NCI-H82 (cell line): ENCODE data around the gene MACROD1.
"Not testable (repeated sequence)": the region's sequence is repeated elsewhere in the genome, so short reads cannot be mapped to it uniquely, and the experiment has no call there.

ENCODE experiments used
- DNase-seq: peaks from one replicate; lab custom pipeline; 2025; lab: John Stamatoyannopoulos, UW

Gene MACROD1

DNA sequence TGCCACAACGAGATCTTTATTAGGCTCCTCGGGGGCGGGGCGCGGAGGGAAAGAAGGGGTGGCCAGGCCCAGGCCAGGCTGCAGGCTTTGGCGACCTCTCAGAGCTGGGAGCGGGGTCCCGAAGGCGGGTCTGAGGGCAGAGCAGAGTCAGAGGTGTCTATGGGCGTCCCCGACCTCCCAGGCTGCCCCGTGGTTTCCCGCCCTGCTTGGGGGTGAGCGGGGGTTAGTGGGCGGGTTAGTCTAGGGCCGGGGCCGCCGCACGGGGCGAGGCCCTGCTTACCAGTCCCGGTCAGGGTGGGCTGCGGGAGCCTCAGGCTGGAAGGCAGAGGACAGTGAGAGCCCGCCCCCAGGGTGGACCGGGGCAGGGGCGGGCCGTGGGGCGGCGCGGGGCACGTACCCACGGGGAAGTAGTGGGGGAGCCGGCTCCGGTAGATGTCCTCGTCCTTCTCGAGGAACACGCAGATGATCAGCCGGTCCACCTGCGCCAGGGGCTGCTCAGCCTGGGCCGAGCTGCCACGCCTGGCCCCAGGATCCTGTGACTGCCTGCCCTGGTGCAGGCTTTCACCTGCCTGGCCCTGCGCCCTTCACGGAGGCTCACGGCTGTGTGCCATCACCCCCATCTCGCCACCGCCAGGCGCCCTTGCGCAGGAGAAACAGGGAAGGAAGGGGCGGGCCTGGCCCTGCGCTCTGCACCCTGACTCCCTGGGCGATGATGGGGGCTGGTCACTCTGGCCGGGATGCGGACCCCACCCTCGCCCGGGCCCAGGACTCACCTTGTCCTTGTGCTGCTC, 167.2 kb downstream of the MACROD1 start:
- no peak for DNase-seq

DNA sequence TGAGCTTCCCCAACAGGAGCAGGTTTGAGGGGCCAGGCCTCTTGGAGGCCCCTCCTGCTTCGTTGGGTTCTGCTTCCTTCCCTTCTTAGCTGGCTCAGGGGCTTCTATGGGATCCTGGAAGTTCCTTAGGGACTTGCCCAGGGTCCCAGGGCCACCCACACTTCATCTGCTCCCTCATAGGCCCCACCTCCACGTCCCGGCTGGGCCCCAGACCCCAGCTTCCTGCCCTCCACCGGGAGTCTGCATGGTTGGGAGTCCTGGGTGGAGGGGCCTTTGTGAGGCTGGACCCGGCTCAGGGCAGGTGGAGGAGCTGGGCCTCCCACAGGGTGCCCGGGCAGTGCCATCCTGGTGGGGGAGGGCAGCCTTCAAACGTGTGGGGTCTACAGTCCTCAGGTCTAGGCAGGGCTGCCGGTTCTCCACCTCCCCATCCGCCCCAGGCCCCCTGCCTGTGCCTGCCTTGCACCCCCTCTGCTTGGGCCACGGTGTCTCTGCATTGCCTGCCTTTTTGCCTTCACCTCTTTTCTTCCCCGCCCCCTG, 168.0 kb downstream of the MACROD1 start:
- no peak for DNase-seq

DNA sequence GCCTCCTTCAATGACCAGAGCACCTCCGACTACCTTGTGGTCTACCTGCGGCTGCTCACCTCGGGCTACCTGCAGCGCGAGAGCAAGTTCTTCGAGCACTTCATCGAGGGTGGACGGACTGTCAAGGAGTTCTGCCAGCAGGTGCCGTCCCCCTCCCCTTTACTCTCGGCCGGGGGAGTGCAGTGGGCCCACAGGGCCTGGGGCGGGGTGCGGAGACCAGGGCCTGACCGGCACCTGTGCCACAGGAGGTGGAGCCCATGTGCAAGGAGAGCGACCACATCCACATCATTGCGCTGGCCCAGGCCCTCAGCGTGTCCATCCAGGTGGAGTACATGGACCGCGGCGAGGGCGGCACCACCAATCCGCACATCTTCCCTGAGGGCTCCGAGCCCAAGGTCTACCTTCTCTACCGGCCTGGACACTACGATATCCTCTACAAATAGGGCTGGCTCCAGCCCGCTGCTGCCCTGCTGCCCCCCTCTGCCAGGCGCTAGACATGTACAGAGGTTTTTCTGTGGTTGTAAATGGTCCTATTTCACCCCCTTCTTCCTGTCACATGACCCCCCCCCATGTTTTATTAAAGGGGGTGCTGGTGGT, 168.7 kb downstream of the MACROD1 start:
- DNase-seq = no peak

DNA sequence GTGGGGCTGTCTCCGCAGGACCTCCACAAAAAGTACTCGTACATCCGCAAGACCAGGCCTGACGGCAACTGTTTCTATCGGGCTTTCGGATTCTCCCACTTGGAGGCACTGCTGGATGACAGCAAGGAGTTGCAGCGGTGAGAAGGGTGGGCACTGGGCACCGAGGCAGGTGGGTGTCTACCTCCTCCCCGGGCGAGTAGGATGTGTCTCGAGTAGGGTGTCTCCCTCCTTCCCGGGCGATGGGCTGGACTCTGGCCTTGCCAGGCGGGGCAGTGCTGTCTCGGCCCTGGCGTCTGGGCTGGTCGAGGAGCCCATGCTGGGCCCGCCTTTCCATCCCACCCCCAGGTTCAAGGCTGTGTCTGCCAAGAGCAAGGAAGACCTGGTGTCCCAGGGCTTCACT, 169.4 kb downstream of the MACROD1 start:
- DNase-seq = no peak

DNA sequence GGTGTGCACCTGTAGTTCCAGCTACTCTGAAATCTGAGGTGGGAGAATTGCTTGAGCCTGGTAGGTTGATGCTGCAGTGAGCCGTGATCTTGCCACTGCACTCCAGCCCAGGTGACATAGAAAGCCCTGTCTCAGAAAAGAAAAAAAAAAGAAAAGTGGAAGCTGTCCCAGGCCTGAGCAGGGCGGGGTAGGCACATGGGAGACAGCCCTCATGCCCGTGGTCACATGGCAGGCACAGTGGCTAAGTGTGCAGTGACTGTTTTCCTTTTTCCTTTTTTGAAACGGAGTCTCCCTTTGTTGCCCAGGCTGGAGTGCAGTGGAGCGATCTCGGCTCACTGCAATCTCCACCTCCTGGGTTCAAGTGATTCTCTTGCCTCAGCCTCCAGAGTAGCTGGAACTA, 171.9 kb downstream of the MACROD1 start:
- DNase-seq = no peak

DNA sequence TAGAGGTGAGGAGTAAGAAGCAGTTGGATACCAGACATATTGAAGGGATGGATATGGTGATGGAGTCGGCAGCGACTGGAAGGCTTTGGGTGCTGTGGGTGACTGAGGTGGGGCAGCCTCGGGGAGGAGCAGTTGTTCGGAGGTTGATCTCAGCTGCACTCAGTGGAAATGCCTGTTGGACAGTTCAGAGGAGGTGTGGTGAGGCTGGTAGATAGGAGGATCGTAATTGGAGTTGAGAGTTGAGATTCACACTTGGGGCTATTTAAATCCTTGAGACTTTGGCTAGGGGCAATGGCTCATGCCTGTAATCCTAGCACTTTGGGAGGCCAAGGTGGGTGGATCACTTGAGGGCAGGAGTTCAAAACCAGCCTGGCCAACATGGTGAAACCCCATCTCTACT, 172.8 kb downstream of the MACROD1 start:
- no peak for DNase-seq

DNA sequence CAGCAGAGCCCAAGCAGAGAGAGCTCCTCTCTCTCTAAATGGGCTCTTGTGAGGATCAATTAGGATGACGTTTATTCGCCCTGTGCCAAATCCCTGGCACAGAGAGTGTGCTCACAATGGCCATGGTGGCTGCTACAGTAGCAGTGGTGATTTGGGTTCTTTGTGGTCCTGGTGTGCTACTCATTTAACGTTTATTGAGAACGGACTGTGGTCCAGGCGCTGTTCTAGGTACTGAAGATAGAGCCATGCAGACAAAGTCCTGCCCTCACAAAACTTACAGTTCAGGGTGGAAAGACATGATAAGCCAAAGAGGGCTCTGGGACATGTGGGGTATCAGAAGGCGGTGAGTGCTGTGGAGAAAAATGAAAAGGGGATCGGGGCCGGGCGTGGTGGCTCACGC, 174.4 kb downstream of the MACROD1 start:
- no peak for DNase-seq

DNA sequence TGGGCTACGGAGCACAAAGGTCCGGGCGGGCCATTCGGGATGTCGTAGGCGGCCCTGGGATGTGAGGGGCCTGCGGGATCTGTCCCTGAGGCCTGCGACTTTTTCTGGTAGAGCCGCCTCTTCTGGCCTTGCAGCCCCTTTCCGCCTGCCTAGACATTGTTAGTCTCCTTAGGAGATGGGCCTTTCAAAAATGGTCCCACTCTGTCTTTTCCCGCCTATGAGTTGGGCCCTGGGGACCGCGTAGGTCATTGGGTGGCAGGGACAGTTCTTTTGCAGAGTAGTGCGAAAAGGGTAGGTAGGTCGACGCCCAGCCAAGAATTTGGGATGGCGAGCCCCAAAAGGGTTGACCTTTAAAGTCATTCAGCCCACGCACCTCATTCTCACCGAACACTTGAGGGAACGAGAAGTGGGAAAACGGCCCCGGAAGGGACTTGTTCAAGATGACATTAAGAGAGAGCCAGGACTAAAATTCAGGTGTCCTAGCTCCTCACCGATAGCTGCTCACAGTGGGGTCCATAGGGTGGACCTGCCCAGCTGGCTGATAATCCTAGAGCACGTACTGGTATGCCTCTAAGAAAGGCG, 178.9 kb downstream of the MACROD1 start:
- no peak for DNase-seq

DNA sequence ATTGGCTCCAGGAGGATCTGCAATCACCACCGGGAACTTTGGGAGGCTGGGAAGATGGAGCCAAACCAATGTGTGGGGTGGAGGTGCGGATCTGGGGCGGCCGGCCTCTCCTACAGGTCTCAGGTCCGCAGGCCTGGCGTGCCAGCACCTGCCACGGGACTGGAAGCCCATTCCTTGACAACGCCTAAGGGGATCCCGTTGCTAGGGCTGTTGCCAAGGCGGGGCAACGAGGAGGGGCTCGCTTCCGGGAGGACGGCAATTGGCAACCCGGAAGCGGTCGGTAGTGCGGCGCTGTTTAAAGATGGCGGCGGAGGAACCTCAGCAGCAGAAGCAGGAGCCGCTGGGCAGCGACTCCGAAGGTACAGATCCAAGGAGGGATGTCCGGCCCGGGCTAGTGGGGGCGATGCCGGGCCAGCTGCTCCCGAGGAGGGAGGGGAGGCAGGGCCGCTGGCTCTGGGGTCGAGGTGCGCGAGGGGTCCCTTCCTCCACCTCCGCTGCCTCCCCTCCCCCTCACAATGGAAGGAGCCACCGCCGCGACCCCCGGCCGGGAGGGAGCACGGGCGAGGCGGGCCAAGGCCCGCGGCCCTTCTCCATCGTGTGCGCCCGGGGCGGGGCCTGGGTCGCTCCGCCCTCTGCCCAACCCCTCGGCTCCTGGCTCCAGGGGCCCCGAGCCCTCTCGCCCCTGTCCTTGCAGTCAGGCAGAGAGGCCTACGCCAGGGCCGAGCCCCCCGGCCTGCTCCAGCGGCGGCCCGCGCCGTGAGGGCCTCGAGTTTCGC, 179.6 kb downstream of the MACROD1 start, which contains the start of gene OTUB1:
Gene OTUB1, plus strand, starts transcription at position 283 of the 776 bp plus-strand sequence. Its CDS starts 19 bp downstream, at position 302.
- peak; percentile 96 for DNase-seq

DNA sequence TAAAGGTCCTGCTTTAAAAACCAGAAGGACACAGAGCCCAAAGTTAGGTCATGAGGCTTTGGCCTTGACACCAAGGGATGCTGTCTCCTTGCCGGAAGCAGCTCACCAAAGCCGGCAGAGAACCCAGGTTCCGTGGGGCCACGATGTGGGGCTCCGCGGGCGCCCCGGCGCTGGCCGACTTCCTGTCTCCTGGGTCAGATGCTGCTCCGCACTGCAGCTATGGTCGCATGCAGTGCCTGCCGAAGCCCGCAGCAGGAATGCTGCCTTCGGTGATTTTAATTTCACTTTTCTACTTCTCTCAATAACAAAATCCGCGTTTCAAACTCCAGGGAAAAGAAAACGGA, 180.1 kb downstream of the MACROD1 start:
- DNase-seq = no peak

DNA sequence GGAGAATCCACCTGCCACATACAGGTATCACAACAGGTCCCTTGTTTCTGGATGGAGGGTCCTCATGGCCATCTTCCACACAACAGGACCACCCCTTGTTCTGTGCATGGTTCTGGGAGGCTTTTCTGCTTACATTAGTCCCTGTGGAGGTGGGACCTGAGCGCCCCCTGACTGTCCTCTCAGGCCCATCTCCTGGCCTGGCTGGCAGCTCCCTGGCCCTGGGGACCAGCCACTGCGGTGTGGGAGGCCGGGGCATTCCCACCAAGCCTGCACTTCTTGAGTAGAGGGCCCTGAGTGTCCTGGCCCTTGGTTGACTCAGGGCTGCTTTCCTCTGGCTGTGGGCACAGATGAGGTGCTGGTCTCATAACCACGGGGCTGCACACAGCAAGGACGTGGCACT, 186.5 kb downstream of the MACROD1 start:
- DNase-seq = no peak

DNA sequence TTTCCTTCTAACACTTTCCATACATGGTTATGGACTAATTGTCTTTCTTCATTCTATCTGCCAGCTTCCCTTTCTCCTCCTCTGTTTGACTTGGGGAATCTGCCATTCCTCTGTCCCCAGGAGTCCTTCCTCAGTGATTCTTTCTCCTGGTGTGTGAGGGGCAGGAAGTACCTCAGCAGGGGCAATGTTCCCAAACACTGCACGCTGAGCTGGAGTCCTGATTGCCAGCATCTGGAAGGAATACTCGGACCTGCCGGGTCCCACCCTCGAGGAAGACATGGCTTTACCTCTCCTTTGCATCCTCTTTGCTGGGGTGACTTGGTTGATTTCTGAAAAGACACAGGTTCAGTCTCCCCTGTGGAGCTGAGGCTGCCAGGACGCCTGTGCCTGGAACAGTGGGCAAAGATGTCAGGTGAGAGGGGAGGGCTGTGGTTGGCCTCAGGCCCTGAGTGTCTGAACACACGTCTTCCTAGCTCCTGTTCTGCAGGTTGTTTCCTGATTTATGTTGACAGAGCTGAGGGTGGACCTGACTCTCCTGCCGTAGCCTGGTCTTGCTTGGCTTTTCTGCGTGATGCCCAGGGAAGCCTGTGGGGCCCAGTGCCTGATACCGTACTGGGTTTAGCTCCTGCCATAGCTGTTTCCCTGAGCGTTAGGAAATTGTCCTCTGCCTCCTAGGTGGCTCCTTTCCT, 187.2 kb downstream of the MACROD1 start:
- no peak for DNase-seq

DNA sequence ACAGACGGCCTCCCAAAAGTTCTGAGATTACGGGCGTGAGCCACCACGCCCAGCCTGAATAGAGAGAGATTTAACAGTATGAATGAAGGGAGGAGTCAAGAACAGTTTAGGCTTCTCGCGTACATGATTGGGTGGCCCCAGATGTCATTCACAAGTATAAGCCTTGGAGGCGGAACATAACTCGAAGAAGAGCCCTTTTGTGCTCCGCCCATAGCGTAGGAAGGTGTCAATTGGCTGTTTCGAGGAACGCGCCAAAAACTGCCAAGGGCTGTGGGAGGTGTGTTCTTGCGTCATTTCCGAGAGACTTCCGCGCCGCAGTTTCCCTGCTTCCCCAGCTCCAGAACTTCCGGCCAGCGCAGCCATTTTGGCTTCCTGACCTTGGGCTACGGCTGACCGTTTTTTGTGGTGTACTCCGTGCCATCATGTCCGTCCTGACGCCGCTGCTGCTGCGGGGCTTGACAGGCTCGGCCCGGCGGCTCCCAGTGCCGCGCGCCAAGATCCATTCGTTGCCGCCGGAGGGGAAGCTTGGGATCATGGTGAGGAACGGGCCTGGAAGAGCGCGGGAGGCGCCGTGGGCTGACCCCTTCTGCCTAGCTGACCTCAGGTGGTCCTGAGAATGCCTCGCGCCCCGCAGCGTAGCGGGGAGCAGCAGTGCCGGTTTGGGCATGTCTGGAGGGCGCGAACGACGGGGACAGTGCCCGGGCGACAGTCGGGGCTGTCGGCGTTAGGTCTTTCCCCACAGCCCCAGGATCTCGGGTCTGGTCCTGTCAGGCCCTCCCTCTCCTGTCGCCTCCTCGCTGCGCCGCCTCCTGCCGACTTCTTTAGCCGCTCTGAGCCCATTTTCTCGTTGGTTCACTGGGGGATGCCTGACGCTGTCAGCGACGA, 191.4 kb downstream of the MACROD1 start, which contains the start of gene COX8A:
Gene COX8A, plus strand, starts transcription at position 362 of the 885 bp plus-strand sequence. Its CDS starts 61 bp downstream, at position 423.
- DNase-seq = peak; percentile 100

DNA sequence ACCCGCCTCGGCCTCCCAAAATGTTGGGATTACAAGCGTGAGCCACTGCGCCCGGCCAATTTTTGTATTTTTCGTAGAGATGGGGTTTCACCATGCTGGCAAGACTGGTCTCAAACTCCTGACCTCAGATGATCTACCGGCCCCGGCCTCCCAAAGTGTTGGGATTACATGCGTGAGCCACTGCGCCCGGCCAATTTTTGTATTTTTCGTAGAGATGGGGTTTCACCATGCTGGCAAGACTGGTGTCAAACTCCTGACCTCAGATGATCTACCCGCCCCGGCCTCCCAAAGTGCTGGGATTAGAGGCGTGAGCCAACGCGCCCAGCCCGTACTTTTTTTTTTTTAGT, 192.0 kb downstream of the MACROD1 start:
- DNase-seq = not testable (repeated sequence)

DNA sequence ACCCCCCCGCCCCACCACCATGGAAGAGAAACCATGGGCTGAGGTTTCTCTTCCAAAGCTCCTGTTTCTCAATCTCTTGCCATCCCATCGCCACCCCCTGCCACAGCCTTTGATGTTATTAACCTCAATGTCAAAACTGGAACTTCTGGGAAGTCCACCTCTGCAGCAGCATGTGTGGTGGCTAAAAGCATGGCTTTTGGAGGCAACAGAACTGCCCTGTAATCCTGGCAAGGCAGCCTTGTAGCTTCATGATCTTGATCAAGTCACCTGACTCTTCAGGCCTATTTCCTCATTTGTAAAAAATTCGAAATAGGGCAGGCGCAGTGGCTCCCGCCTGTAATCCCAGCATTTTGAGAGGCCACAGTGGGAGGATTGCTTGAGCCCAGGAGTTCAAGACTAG, 195.0 kb downstream of the MACROD1 start:
- DNase-seq = no peak

DNA sequence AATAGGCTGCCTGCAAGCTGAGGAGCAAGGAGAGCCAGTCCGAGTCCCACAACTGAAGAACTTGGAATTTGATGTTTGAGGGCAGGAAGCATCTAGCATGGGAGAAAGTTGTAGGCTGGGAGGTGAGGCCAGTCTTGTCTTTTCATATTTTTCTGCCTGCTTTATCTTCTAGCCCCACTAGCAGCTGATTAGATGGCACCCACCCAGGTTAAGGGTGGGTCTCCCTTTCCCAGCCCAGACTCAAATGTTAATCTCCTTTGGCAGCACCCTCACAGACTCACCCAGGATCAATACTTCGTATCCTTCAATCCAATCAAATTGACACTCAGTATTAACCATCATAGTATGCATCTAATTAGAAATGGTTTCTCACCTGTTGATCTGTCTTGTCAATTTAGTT, 196.5 kb downstream of the MACROD1 start:
- DNase-seq = no peak

DNA sequence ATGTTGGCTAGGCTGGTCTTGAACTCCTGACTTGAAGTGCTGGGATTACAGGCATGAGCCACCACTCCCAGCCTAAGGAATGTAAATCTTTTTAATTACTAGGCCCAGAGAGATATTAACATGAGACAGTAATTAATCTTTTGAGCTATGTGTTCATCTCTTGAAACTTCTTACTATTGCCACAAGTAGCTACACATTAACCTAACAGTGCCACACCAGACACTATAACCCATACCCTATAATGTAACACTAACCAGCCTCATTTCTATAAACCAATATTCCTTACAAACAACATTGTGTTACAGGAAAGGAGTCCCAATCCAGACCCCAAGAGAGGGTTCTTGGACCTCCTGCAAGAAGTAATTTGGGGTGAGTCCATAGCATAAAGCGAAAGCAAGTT, 199.5 kb downstream of the MACROD1 start:
- DNase-seq = no peak

DNA sequence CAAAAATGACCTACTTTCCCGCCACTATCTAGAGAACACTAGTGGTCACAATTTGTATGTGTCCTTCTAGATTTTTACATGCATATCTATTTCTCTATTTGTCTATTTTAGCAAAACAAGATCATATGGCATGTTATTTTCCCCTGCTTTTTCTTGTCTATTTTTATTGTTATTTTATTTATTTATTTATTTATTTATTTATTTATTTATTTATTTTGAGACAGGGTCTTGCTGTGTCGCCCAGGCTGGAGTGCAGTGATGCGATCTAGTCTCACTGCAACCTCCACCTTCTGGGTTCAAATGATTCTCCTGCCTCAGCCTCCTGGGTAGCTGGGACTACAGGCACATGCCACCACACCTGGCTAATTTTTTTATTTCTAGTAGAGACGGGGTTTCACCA, 202.0 kb downstream of the MACROD1 start:
- not testable (repeated sequence) for DNase-seq

DNA sequence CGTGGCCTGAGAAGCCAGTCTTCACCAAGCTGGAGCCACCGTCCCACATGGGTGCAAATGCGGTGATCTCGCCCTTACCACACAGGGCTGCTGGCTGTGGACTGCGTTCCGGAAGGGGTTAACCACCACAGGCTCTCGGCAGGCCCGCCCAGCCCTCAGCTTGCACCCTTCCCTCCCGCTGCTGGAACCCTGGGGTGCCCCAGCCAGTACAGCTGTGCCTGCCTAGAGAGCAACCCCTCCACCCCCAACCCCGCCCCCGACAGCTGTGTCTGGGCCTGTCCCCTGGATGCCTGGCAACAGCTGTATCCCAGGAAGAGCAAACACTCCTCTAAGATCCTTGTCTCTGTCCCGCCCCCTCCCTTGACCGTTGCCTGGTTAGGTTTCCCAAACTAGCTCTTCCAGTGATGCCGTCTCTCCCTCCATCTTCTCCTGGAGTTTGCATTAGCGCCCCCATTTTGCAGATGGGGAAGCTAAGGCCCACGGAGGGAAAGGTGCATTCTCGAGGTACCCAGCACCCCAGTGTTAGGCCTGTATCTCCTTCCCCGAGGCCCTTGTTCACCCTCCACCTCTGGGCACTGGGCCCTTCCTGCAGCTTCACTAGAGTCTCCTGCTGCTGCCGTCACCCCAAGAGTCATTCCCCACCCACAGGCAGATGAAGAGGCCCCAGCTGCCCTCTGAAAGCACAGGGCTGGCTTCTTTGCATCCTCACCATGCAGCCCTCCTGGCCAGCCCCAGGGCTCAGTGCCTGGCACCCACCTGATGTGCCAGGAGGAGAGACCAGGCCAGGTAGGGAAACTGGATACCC, 204.1 kb downstream of the MACROD1 start:
- DNase-seq = no peak

DNA sequence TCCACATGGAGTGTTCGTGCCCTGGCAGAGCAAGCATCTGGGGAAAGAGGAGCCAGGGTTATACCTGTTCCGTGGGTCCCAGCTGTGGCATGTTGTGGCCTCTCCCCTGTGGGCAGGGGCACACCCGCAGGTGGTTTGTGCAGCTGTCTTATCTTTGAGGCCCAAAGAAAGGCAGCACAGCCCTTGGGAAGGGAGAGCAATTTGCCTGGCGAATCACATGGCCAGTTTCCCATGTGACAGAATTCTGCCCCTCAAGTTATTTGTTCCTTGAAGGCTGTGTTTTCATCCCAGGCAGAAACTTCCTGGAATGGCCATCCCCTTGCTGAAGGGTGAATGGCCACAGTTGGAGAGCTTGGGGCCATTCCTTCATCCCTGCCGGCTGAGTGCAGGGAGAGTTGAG, 207.9 kb downstream of the MACROD1 start:
- no peak for DNase-seq
